Thoracic aorta (tissue), 2 donors: ENCODE measurements around the gene EPHX1. TPM values are rescaled to one million over a fixed set of nuclear protein-coding genes. Genes with fewer than 3 reads are reported as not detected.
"Not testable (repeated sequence)": the region's sequence is repeated elsewhere in the genome, so short reads cannot be mapped to it uniquely, and the experiment has no call there.

ENCODE experiments used
- ATAC-seq: fragments of 150-250 bp; one replicate; pipeline ENCODE4 v1.8.0; 2017; ENCODE audit warnings: low read depth; ENCODE audit not compliant: insufficient number of reproducible peaks, low FRiP score
- DNase-seq: peaks from one replicate; pipeline ENCODE4 v3.0.0-alpha.2; 2020; ENCODE audit warnings: low spot score
- H3K27ac ChIP-seq, 2 donors: fragments of 200-600 bp; sonication (generic); 1 replicate in 1 of 2; 2 replicates in 1 of 2; pipeline ENCODE4 v1.5.1; 2016; ENCODE audit warnings: mild to moderate bottlenecking in 2 of 2, moderate library complexity in 2 of 2
- H3K27me3 ChIP-seq: fragments of 200-600 bp; sonication (generic); replicated peaks from 2 replicates; pipeline ENCODE4 v1.6.0; 2016; ENCODE audit warnings: mild to moderate bottlenecking; ENCODE audit not compliant: insufficient read depth
- H3K36me3 ChIP-seq: fragments of 200-600 bp; sonication (generic); one replicate; pipeline ENCODE4 v1.5.1; 2016
- H3K4me1 ChIP-seq, 2 donors: fragments of 200-600 bp; sonication (generic); 1 replicate in 1 of 2; 2 replicates in 1 of 2; pipeline versions ENCODE4 v1.5.1 to v1.6.0; 2016; ENCODE audit warnings: low read depth in 2 of 2, mild to moderate bottlenecking in 1 of 2; ENCODE audit not compliant: control insufficient read depth in 1 of 2
- H3K4me3 ChIP-seq: fragments of 200-600 bp; sonication (generic); 2 replicates; pipeline ENCODE4 v1.5.1; 2016; ENCODE audit warnings: mild to moderate bottlenecking
- H3K9me3 ChIP-seq: fragments of 200-600 bp; sonication (generic); 2 replicates; pipeline ENCODE4 v1.5.1; 2016
- CTCF ChIP-seq: fragments of 200-600 bp; sonication (generic); IDR thresholded peaks from one replicate; pipeline ENCODE4 v1.5.1; 2019; ENCODE audit warnings: antibody characterized with exemption
- total RNA-seq, 2 donors: library from RNA; depleted of rRNA; stranded (reverse); fragments of >200 nt; gene quantifications; one replicate each; pipeline versions ENCODE4 v1.1.0 to v1.2.3, GENCODE V29; 2016

Gene EPHX1
- total RNA-seq, 2 donors from 2014 or later: 58.9 to 77.6 TPM

- H3K4me3 ChIP-seq: no peak overlapping the region
These were observed 2.7 kb downstream of the EPHX1 start for GRCh38 chr1:225812488-225813213.

GRCh38 chr1:225813214-225813964 is 3.5 kb downstream of the EPHX1 start:
- H3K36me3 ChIP-seq: no peaks in the 10 kb centered on the region
- H3K4me1 ChIP-seq: peaks cover 47 to 79% of the 10 kb centered on the region in 2 donors
- no peak for DNase-seq
- no peak overlapping the region for H3K4me3 ChIP-seq
- peak overlapping the region; percentile 85 to 97 for H3K27ac ChIP-seq
- H3K27me3 ChIP-seq: no peaks in the 10 kb centered on the region
- no peak for TF ChIP-seq CTCF
- no peak for ATAC-seq
- no peaks in the 10 kb centered on the region for H3K9me3 ChIP-seq

More at GRCh38 chr1:225812488-225813213, 2.7 kb downstream of the EPHX1 start:
- Histone ChIP-seq H3K9me3 (no peaks in the 10 kb centered on the region), H3K27ac (peak overlapping the region in 1 of 2 donors; percentile 97), H3K4me1 (peaks cover 42 to 72% of the 10 kb centered on the region in 2 donors), H3K27me3 (no peaks in the 10 kb centered on the region), H3K36me3 (no peaks in the 10 kb centered on the region)
- ATAC-seq: no peak
- DNase-seq: no peak
- no peak for TF ChIP-seq CTCF

GRCh38 chr1:225814381-225814780 is 4.5 kb downstream of the EPHX1 start:
- TF ChIP-seq CTCF: no peak
- DNase-seq (no peak), ATAC-seq (no peak)
- Histone ChIP-seq H3K36me3 (no peaks in the 10 kb centered on the region), H3K9me3 (no peaks in the 10 kb centered on the region), H3K4me3 (no peak overlapping the region), H3K4me1 (peaks cover 47 to 86% of the 10 kb centered on the region in 2 donors), H3K27me3 (no peaks in the 10 kb centered on the region), H3K27ac (peak overlapping the region; percentile 85 to 97)

GRCh38 chr1:225815090-225815489 is 5.2 kb downstream of the EPHX1 start:
- DNase-seq, ATAC-seq, H3K36me3 ChIP-seq, H3K4me3 ChIP-seq, H3K9me3 ChIP-seq, H3K27me3 ChIP-seq: not testable (repeated sequence)
- Histone ChIP-seq H3K4me1 (peaks cover 52 to 90% of the 10 kb centered on the region in 2 donors), H3K27ac (peak overlapping the region; percentile 85 to 97)

GRCh38 chr1:225815526-225816178 is 5.7 kb downstream of the EPHX1 start:
- no peaks in the 10 kb centered on the region for H3K9me3 ChIP-seq
- H3K27me3 ChIP-seq: no peaks in the 10 kb centered on the region
- no peak overlapping the region for H3K4me3 ChIP-seq
- no peak for ATAC-seq
- H3K36me3 ChIP-seq: no peaks in the 10 kb centered on the region
- no peak for DNase-seq
- H3K27ac ChIP-seq: peak overlapping the region; percentile 97
- H3K4me1 ChIP-seq: peaks cover 57 to 95% of the 10 kb centered on the region in 2 donors
- no peak for TF ChIP-seq CTCF
